Activated naive CD4-positive, alpha-beta T cell treated with anti-CD3 and anti-CD28 coated beads, Interleukin-2, amount 50 U/mL, for 16 hours (primary cell): ENCODE data around the gene GALNT11.
"Not testable (repeated sequence)": the region's sequence is repeated elsewhere in the genome, so short reads cannot be mapped to it uniquely, and the experiment has no call there.

ENCODE experiments used
- DNase-seq: peaks from one replicate; pipeline ENCODE4 v3.0.0-alpha.2; 2020

The GALNT11 gene

DNA sequence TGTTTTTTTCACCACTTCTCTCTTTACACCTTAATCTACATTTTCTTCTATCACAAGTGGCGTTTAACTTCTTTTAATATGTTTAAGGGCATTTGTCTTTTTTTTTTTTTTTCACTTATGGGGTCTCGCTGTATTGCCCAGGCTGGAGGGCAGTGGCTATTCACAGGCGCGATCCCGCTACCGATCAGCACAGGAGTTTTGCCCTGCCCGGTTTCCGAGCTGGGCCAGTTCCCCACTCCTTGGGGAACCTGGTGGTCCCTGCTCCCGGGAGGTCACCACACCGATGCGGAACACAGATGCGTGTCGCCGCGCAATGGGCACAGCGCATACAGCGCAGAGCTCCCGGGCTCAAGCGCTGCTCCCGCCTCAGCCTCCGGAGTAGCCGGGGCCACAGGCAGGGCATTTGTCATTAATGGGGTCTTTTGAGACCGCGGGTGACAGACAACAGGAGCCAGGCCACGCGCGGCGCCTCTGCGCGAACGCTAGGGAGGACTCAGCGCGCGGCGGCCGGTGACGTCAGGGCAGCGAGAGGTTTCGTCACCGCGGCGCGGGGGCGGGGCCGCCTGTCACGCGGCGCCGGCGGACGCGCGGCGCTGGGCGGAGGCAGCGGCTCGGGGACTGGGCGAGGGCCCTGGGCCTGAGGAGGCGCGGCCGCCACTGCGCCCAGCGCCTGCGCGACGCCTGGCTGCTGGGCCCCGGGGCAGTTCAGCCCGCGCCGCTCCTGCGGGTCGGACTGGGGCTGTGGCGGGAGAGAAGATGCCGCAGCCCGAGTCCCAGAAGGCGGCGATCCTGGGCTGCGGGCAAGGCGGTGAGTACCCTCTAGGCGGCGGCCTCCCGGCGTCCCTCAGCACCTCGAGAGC, at the start of gene GALNT11:
Gene GALNT11, plus strand, starts transcription at position 598 of the 860 bp plus-strand sequence. CDS start 68,554 bp downstream, outside the sequence.
- peak; percentile 90 for DNase-seq

DNA sequence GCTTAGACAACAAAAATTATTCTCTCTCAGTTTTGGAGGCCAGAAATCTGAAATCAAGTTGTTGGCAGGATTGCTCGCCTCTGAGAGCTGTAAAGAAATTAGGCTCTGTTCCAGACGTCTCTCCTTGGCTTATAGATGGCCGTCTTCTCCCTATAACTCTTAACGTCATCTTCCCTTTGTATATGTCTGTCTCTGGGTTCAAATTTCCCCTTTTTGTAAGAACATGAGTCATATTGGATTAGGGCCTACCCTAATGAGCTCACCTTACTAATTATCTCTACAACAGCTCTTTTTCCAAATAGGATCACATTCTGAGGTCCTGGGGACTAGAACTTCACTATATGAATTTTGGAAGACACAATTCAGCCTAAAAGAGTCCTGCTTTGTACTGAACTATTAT, 46.9 kb upstream of the GALNT11 start:
- DNase-seq = no peak

DNA sequence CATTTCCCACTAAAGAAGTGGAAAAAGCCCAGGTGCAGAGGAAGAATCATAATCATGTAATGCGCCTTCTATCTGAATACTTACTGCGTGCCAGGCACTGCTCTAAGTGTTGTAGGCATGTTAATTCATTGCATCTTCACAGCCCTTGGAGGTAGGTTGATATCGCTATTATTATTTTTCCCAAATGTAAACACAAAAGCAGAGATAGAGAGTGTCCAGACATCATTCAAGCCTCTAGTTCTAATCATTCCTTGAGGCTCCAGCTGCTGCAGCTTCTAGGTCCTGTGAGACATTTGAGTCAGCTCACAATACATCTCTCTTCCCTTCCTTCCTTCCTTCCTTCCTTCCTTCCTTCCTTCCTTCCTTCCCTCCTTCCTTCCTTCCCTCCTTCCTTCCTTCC, 44.3 kb upstream of the GALNT11 start:
- no peak for DNase-seq

DNA sequence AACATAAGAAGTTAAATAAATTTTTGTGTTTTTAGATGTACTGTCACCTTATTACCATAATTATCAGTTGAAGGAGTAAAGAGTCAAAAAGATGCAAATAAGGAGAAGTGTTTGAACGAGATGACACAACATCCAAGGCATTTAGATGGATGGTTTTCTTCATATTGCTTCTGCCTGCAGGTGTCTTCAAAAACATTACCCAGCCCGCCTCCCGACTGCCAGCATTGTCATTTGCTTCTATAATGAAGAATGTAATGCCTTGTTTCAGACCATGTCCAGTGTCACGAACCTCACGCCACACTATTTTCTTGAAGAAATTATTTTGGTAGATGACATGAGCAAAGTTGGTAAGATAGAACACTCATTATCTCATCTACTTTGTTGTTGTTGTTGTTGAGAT, 42.7 kb upstream of the GALNT11 start:
- no peak for DNase-seq

DNA sequence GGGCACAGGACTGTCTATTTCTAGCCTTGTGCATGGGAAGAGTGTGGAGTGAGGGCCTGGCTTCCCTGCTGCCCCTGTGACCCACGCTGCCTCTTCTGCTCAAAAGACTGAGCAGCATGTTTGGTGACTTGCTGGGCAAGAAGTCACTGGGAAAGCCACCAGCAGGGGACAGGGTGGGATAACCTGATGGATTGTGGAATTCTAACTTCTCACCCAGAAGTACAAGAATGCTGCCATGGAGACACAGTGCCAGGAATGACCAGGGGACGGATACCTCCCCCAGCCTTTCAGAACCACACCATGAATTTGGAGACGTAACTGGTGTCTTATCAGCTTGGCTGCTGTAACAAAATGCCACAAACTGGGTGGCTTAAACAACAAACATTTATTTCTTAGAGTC, 40.9 kb upstream of the GALNT11 start:
- DNase-seq = no peak

DNA sequence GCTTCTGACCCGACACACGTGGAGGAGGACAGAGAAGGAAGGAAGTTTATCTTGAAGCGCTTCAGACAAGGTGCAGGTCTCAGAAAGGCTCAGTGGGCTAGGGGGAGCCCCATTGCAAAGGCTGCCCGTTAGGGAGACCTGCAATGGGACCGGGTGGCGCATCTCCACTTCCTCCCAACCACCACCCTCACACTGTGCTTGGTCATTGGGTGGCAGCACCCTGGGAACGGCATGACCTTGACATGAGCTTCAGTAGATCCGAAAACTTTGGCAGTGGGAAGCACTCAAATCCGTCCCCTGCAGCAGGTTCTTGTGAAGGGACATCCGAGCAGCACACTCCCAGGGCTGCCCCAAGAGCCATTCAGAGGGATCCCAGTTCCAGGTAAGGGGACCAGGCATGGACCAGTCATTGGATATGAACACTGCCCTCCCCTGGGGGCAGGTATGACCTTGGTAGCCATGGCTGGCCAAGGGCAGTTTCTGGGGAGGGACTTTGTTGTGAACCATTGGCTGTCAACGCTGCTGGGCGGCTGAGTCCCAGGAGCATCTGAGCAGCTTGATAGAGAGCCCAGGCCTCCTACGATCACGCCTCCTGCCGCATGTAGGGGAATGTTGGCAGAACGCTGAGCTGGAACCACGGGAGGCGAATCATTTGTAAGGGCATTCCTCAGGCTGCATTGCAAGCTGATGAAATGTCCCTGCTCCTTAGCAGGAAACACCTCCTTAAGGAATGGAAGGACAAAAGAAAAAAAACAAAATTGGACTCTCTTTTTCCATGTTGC, 37.5 kb upstream of the GALNT11 start:
- no peak for DNase-seq

DNA sequence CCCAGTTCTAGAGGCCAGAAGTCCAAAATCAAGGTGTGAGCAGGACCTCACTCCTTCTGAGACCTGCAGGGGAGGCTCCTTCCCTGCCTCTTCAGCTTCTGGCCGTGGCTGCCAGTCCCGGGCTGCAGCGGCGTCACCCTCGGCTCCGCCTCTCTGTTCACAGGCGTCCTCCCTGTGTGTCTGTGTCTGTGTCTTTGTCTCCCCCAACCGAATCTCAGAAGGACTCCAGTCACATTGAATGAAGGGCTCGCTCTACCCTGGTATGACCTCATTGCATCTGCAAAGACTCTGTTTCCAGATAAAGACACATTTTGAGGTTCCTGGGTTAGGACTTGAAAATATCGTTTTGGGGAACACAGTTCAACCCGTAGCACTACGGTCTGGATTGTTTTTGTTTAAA, 33.1 kb upstream of the GALNT11 start:
- DNase-seq = peak; percentile 34

DNA sequence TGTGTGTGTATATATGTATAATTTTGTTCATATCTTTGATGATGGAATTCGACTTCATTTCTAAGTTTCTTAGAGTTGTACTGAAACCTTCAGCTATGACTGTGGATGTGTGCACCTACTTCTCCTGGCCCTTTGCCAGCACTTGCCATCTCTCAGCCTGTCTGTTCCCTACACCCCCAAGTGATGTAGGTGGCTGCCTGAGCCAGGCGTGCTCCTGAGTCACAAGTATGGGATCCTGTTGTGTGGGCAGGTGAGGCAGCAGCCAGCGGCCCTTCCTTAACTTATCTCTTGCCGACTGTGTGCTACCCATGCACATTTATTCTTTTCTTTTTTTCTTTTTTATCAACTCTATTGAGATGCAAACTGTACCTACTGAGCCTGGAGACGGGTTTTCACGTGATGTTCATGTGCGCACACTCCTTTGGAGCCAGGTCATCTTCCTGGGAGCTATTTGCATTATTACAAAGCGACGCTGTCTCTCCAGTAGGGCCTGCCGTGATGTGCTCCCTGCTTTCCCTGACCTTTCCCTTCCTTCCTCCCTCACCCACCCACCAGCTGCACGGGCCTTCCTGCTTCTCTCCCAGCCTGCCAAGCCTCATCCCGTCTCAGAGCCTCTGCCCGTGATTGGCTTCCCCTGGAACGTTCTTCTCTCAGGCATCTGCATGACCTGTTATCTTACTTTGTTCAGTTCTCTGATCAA, 31.3 kb upstream of the GALNT11 start:
- DNase-seq = peak; percentile 40

DNA sequence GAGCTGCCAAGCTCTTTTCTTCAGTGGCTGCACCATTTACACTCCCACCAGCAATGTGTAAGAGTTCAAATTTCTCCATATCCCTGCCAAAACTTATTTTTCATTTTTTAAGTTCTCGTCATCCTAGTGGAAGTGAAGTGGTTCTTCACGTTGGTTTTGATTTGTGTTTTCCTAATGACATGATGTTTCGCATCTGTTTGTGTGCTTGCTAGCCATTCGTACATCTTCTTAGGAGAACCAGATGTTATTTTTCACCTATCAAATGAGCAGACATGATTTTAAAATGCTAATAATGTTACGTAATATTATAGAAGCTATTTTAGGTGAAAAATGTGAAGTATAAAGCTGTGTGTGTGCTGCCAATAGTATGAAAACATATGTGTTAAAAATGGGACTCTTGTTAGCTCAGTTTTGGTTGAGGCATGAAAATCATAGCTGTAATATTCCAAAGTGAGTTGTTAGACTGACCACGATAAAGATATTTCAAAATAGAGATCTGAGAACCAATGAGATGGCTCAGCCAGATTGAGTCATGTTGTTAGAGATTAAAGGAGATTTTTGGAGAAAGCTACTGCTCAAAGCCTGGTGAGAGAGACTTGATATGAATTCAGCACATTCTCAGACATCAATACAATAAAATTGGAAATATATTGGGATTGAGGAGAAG, 25.9 kb upstream of the GALNT11 start:
- DNase-seq = no peak

DNA sequence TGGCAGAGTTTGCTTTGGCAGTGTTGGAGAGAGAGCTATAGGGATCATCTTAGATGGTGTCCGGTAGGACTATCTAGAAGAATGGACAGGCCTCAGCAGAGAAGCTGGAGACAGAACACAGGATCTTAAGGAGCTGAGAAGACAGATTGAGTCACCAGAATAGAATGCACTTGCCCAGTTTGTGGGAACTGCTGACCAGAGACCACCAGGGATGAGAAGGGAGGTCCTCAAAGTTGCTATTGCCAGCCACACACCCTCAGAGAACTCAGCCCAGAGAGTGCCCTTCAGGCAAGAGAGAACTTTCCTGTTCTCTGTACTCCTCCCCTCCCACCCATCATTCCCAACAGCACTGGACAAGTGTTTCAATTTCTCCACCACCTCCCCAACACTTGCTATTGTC, 25.3 kb upstream of the GALNT11 start:
- no peak for DNase-seq

DNA sequence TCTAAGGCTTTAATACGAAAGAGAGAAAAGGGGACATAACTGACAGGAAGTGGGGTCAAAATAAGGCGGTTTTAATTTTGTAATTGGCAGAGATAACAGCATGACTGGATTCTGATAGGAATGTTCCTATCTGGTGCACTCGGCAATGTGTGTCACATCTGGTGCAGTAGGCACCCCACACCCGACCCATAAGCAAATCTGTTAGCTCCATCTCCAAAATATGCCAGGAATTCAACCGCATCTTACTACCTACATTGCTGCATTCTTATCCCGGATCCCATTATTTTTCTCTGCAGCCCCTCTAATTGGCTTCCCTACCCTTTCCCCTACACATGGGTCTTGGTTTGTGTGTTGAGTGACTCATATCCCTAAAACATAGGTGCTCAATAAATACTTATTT, 19.1 kb upstream of the GALNT11 start:
- no peak for DNase-seq

DNA sequence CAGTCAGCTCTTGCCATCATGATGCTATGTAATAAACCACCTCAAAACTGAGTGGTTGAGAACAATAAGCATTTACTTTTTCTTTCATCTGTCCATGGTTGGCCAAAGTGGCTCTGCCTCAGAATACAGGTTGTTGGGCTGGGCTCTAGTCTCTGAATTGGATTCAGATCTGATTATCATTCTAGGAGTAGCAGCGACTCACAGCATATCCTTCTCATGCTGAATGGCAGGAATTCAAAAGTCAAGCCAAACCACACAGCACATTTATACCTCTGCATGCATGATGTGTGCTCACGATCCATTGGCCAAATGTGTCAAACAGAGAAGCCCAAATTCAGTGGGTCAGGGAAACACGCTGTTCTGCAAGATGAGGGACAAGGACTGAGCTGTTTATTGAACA, 13.6 kb upstream of the GALNT11 start:
- no peak for DNase-seq

DNA sequence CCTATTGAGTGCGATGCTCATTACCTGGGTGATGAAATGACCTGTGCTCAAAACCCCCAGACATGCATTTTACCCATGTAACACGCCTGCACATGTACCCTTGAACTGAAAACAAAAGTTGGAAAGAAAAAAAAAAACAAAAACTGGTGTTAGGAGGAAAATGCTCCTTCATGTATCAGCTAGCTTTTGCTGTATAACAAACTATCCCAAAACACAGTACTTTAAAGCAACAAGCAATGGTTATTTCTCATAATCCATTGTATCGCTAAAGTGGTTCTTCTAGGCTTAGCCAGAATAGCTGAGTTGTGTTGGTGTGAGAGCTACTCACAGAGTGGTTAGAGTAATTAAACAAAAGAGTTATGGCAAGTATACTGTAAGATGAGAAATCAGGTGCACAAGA, 12.2 kb upstream of the GALNT11 start:
- no peak for DNase-seq

DNA sequence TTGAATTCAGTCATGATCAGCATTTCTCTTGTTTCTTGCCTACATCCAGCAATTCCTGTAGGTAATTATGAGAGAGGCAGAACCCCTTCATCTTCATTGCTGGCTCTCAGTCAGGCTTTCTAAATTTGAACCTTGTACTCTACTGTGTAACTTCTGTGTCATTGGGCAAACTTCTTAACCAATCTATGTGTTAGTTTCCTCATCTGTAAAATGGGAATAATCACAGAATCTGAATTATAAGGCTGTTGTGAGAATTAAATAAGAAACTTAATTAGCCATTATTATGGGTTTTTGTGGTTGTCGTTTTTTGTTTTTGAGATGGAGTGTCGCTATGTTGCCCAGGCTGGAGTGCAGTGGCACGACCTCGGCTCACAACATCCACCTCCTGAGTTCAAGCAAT, 11.5 kb upstream of the GALNT11 start:
- DNase-seq = no peak

DNA sequence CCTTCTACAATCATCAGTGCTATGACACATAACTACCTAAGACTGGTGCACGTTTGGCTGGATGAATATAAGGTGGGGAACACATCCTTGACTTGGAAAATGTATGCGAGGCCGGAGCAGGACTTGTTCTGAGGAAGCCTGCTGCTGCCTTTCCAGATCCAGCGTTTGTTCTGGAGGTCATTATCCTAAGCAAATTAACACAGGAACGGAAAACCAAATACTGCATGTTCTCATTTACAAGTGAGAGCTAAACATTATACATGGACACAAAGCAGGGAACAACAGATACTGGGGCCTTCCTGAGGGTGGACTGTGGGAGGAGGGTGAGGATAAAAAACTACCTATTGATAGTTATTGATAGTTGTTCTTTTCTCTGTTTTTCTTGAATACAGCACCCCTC, 10.8 kb upstream of the GALNT11 start:
- DNase-seq = no peak

DNA sequence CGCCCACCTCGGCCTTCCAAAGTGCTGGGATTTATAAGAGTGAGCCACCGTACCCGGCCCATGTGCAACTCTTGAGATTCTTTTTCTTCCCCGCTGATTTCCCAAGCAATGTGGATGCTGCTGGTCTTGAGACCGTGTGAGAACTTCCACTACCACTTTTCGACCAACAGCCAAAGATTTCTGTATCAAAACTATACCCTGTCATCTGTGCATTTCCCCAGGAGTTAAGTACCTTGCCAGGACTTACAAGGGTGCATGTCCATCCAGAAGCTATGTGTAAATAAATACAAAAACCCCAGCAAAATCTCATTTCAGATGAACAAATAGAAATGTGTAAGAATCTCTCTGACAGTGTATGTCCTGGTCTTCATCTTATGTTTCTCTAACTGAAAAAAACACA, 9.9 kb upstream of the GALNT11 start:
- no peak for DNase-seq

DNA sequence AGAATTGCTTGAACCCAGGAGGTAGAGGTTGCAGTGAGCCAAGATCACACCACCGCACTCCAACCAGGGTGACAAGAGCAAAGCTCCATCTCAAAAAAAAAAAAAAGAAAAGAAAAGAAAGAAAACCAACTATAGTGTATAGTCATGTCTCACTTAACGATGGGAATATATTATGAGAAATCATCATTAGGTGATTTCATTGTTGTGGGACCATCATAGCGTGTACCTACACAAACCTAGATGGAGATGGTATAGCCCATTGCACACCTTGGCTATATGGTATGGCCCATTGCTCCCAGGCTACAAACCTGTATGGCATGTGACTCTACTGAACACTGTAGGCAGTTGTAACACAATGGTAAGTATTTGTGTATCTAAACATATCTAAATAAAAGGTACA, 8.5 kb upstream of the GALNT11 start:
- no peak for DNase-seq

DNA sequence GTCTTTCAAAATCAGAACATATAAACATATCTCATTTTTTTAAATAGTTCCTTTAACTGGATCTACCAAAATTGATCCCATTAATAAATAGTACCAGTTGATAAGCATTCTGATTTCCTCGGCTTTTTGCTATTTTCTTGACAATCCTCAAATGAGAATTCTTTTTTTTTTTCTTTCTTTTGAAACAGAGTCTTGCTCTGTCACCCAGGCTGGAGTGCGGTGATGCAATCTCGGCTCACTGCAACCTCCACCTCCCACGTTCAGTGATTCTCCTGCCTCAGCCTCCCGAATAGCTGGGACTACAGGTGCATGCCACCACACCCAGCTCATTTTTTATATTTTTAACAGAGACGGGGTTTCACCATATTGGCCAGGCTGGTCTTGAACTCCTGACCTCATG, 7.8 kb upstream of the GALNT11 start:
- not testable (repeated sequence) for DNase-seq

DNA sequence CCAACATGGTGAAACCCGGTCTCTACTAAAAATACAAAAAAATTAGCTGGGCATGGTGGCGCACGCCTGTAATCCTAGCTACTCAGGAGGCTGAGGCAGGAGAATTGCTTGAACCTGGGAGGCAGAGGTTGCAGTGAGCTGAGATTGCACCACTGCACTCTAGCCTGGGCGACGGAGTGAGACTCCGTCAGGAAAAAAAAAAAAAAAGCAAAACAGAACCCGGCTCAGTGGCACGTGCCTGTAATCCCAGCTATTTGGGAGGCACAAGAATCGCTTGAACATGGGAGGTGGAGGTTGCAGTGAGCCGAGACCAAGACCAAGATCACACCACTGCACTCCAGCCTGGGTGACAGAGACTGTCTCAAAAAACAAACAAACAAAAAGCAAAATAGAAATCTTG, 3.7 kb upstream of the GALNT11 start:
- DNase-seq = not testable (repeated sequence)

DNA sequence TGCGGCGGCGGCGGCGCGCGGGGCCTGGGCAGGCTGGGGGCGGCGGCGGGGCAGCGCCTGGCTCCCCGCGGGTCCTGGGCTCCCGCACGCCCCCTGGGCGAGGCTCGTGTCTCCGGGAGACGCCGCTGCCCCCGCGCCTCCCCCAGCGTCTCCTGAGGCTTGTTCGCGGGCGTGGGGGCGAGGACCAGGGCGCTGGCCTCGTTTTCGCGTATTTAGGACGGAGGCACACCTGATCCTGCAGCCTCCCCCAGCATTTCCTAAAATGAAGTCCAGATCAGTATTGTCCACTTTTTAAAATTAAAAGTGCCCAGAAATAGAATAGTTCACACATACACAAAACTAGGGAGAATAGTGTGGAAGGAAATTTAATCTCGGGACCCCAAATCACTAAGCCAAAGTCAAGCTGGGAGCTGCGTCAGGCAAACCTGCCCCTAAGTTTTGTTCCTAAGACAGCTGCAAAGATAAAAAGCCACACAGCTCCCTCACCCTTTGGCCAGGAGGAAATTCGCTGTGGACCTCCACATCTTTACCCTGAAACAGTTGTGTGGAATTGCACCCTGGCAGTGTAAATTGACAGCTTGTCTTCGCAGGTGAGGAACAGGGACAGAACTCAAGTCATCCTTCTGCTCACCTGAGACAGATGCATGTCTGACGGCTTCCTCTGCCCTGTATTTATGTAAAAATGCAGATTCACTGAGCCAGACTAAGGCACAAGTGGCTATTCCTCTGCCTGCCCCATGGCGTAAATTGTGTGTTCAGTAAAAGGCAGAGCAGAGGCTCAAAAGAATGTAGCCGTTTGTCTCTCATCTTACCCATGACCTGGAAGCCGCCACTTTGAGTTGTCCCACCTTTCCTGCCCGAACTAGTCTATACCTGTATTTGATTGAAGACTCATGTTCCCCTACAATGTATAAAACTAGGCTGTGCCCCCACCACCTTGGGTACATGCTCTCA, 740 bp downstream of the GALNT11 start:
- no peak for DNase-seq

DNA sequence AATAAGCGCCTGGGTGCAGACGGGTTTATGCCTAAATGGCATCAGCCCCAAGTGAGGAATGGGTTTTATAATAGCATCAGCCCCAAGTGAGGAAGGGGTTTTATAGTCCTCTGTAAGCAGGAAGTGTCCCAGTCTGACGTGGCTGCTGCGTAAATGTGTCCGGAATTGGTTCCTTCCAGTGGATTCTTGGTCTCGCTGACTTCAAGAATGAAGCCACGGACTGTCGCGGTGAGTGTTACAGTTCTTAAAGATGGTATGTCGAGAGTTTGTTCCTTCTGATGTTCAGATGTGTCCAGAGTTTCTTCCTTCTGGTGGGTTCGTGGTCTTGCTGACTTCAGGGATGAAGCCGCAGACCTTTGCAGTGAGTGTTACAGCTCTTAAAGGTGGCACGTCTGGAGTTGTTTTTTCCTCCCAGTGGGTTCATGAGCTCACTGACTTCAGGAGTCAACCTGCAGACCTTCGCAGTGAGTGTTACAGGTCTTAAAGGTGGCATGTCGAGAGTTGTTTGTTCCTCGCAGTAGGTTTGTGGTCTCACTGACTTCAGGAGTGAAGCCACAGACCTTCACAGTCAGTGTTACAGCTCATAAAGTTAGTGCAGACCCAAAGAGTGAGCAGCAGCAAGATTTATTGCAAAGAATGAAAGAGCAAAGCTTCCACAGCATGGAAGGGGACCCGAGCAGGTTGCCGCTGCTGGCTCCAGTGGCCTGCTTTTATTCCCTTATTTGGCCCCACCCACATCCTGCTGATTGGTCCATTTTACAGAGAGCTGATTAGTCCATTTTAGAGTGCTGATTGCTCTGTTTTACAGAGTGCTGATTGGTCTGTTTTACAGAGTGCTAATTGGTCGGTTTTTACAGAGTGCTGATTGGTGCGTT, 2.3 kb downstream of the GALNT11 start:
- DNase-seq = not testable (repeated sequence)
